A549 treated with GW870086 at 1 μM for 4 hours (cell line): ENCODE measurements around the gene UPF3B. TPM values are rescaled to one million over a fixed set of nuclear protein-coding genes. Genes with fewer than 3 reads are reported as not detected.

Experiments used
- total RNA-seq: library from RNA; stranded (reverse); fragments of 200-300 nt; extraction: Qiagen RNA extraction; gene quantifications from 5 replicates; pipeline ENCODE4 v1.2.3, GENCODE V29; 2022; ENCODE audit warnings: low read depth

The UPF3B gene
- total RNA-seq, result 17.4 to 21.2 TPM (median 18.6 TPM) in 5 replicates

GRCh38 chrX:119852382-119853353 is at the start of gene UPF3B:
Gene UPF3B, minus strand, starts transcription at chrX:119852963. Its CDS starts 35 bp downstream, at chrX:119852928.

GRCh38 chrX:119895843-119896326 is 43.1 kb upstream of the UPF3B start, which contains the start of gene AKAP14:
Gene AKAP14, plus strand, starts transcription at chrX:119895893. Its CDS starts 7,331 bp downstream, at chrX:119903224.

GRCh38 chrX:119871599-119872395 is 19.0 kb upstream of the UPF3B start, which contains the start of the genes NDUFA1 and RNF113A:
Gene NDUFA1, plus strand, starts transcription at chrX:119871832. Its CDS starts 80 bp downstream, at chrX:119871912.
Gene RNF113A, minus strand, starts transcription at chrX:119871733. Its CDS starts 120 bp downstream, at chrX:119871613.

GRCh38 chrX:119791437-119792231 is 61.1 kb downstream of the UPF3B start, which contains the start of gene RPL39:
Gene RPL39, minus strand, starts transcription at chrX:119791630. Its CDS starts 54 bp downstream, at chrX:119791576.

Other genes with a start within 250 kb of the UPF3B start
- 17.2 to 18.9 TPM (median 18.1 TPM) in 5 replicates for gene NKRF, start 246.5 kb downstream of the UPF3B start, total RNA-seq
- gene SEPTIN6, start 159.8 kb downstream of the UPF3B start, total RNA-seq, result 9.6 to 11.2 TPM (median 10.4 TPM) in 5 replicates
- 0.08 to 0.24 TPM in 2 of 5 replicates, not detected in the others for gene SOWAHD, start 94.4 kb downstream of the UPF3B start, total RNA-seq
- gene RPL39, start 61.3 kb downstream of the UPF3B start, total RNA-seq, result 3,520 to 5,439 TPM (median 3,637 TPM) in 5 replicates
- gene RNF113A, start 18.8 kb upstream of the UPF3B start, total RNA-seq, result 28.1 to 30.7 TPM (median 29.6 TPM) in 5 replicates
- gene NDUFA1, start 18.9 kb upstream of the UPF3B start, total RNA-seq, result 240 to 317 TPM (median 250 TPM) in 5 replicates
- gene AKAP14, start 42.9 kb upstream of the UPF3B start, total RNA-seq, result not detected in 5 replicates
- 6.7 to 7.7 TPM (median 7.3 TPM) in 5 replicates for gene NKAP, start 90.8 kb upstream of the UPF3B start, total RNA-seq
- gene RHOXF2B, start 224.7 kb upstream of the UPF3B start, total RNA-seq, result not detected in 5 replicates